Measurements from ENCODE around the gene EFNA4. TPM values are rescaled to one million over a fixed set of nuclear protein-coding genes. Genes with fewer than 3 reads are reported as not detected.

Gene EFNA4
- total RNA-seq, 3 donors from 2014 or later (not counting 1 experiment from before 2014, with no cell fraction given): 4.6 to 6.8 (median 5.5) TPM

DNA sequence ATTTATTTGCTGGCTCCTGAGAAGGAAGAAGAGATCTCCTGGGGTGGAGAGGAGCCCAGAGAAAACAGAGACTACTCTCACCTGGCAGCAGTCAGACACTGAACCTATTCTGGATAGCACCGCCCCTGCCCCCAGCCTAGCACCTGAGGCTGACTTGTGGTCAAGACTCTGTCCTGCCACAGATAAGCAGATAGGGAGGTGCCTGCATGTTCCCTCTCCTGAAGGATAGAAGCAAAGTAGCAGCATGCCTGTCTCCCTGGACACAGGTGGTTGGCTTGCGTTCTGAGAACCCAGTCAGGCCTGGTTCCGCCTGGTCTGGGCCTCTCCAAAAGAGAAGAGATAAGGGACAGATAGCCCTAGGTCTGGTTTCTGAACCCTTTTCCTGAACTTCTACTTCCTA, 13.8 kb downstream of the EFNA4 start:
- Mint-ChIP-seq H3K36me3 (no peaks in the 10 kb centered on the region), H3K4me3 (peak overlapping the region; percentile 29), H3K4me1 (peaks cover 21 to 31% of the 10 kb centered on the region in 2 donors), H3K9me3 (no peaks in the 10 kb centered on the region), H3K27ac (no peak overlapping the region), H3K27me3 (ENCODE audit: low read depth in 2 of 2) (peaks cover 18 to 24% of the 10 kb centered on the region in 2 donors)
- intact Hi-C loops (cut with micrococcal nuclease): no loop called here
- no peaks in the 10 kb centered on the region for H3K36me3 ChIP-seq (ENCODE audit: control insufficient read depth, insufficient read depth, low read length)
- peaks cover 44% of the 10 kb centered on the region for H3K4me1 ChIP-seq (ENCODE audit: control insufficient read depth, insufficient read depth, low read length)
- TF ChIP-seq, protein P1, sequence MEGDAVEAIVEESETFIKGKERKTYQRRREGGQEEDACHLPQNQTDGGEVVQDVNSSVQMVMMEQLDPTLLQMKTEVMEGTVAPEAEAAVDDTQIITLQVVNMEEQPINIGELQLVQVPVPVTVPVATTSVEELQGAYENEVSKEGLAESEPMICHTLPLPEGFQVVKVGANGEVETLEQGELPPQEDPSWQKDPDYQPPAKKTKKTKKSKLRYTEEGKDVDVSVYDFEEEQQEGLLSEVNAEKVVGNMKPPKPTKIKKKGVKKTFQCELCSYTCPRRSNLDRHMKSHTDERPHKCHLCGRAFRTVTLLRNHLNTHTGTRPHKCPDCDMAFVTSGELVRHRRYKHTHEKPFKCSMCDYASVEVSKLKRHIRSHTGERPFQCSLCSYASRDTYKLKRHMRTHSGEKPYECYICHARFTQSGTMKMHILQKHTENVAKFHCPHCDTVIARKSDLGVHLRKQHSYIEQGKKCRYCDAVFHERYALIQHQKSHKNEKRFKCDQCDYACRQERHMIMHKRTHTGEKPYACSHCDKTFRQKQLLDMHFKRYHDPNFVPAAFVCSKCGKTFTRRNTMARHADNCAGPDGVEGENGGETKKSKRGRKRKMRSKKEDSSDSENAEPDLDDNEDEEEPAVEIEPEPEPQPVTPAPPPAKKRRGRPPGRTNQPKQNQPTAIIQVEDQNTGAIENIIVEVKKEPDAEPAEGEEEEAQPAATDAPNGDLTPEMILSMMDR (IDR thresholded peaks at IDR 0.05): no peak
- H3K4me3 ChIP-seq (ENCODE audit: low read length): no peak overlapping the region
- no peak for DNase-seq
- no peak overlapping the region for H3K27ac ChIP-seq (ENCODE audit: low read length)
- no peak for ATAC-seq
- H3K9me3 ChIP-seq (ENCODE audit: control insufficient read depth, insufficient read depth, low read length): no peaks in the 10 kb centered on the region
- WGBS (ENCODE audit: insufficient coverage): 92% methylated on average over 3 of the region's 3 CpGs
- peaks cover 31% of the 10 kb centered on the region for H3K27me3 ChIP-seq (ENCODE audit: control insufficient read depth, insufficient read depth, low read length)

DNA sequence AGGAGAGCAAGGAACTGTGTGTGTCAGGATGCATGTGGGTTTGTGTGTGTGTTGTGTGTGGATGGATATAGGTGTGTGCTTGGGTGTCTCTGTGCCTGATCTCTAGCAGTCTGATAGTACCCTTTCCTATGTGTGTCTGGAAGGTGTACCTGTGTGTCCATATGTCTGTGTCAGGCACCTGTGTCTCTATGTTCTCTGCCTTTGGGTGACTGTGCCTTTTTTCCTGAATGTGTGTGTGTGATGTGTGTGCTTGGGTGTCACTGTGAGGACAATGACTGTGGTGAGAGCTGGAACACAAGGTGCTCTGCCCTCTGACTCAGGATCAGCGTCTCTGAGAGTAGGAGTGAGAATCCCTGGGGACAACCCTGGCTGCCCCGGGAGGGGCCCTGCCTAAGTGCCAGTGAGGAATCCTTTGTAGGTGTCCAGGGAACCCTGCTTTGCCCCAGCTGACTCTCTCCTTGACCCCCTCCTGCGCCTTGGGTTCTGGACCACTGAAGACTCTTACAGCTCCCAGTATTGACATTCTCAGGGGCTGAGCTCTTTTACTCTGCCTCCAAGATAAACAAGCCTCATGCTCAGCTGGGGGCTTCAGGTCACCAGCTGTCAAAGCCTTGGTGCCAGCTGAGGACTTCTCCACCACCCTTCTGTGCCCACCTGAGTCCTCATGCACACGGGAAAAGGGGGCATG, 14.4 kb downstream of the EFNA4 start:
- Mint-ChIP-seq H3K4me3 (peak overlapping the region; percentile 29), H3K27ac (no peak overlapping the region), H3K27me3 (ENCODE audit: low read depth in 2 of 2) (peaks cover 18 to 28% of the 10 kb centered on the region in 2 donors), H3K36me3 (no peaks in the 10 kb centered on the region), H3K9me3 (no peaks in the 10 kb centered on the region), H3K4me1 (peaks cover 22 to 36% of the 10 kb centered on the region in 2 donors)
- no peak overlapping the region for H3K4me3 ChIP-seq (ENCODE audit: low read length)
- H3K9me3 ChIP-seq (ENCODE audit: control insufficient read depth, insufficient read depth, low read length): no peaks in the 10 kb centered on the region
- DNase-seq (no peak), ATAC-seq (no peak)
- H3K27me3 ChIP-seq (ENCODE audit: control insufficient read depth, insufficient read depth, low read length): peaks cover 36% of the 10 kb centered on the region
- no peak overlapping the region for H3K27ac ChIP-seq (ENCODE audit: low read length)
- no peaks in the 10 kb centered on the region for H3K36me3 ChIP-seq (ENCODE audit: control insufficient read depth, insufficient read depth, low read length)
- H3K4me1 ChIP-seq (ENCODE audit: control insufficient read depth, insufficient read depth, low read length): peaks cover 49% of the 10 kb centered on the region
- TF ChIP-seq, protein P1 (IDR thresholded peaks at IDR 0.05): no peak
- intact Hi-C loops (cut with micrococcal nuclease): no loop called here
- WGBS (ENCODE audit: insufficient coverage): 87% methylated on average over 4 of the region's 4 CpGs

DNA sequence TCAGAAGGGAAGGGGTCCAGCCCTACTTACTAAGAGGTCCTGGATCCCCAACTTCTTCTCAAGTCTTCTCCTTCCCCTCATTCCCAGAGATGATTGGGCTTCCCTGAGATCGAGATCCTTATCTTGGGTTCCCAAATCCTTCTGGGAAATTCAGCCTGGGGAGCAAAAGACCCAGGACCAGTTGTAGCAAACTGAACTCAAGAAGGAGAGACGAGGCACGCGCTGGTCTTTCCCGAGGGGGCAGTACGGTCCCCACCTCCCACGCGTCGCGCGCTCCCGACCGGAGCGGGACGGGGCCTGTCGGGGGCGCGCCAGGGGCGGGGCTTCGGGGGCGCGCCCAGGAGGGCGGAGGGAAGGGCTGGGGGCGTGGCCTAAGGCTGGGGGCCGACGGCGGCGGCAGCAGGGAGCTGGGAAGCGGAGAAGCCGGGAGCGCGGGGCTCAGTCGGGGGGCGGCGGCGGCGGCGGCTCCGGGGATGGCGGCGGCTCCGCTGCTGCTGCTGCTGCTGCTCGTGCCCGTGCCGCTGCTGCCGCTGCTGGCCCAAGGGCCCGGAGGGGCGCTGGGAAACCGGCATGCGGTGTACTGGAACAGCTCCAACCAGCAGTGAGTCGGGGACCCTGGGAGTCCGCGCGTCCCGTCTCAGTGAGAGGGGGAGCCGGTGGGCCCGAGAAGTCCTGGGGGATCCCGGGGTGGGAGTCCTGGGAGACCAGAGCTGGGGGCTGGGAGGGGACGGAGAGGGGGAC, 15.1 kb downstream of the EFNA4 start, which contains the start of gene EFNA3:
Gene EFNA3 (plus strand): TSS at position 369 of the 741 bp plus-strand sequence. CDS start 105 bp downstream, at position 474.
- H3K4me1 ChIP-seq (ENCODE audit: control insufficient read depth, insufficient read depth, low read length): peaks cover 50% of the 10 kb centered on the region
- Mint-ChIP-seq H3K9me3 (no peaks in the 10 kb centered on the region), H3K27me3 (ENCODE audit: low read depth in 2 of 2) (peaks cover 19 to 32% of the 10 kb centered on the region in 2 donors), H3K4me1 (peaks cover 22 to 38% of the 10 kb centered on the region in 2 donors), H3K27ac (peak within 1 kb of the TSS; percentile 14 to 71), H3K36me3 (no peaks in the 10 kb centered on the region), H3K4me3 (peak within 1 kb of the TSS; percentile 87)
- H3K9me3 ChIP-seq (ENCODE audit: control insufficient read depth, insufficient read depth, low read length): no peaks in the 10 kb centered on the region
- no peaks in the 10 kb centered on the region for H3K36me3 ChIP-seq (ENCODE audit: control insufficient read depth, insufficient read depth, low read length)
- DNase-seq (peak; percentile 49 to 77), ATAC-seq (peak; percentile 58 to 72 (median 62))
- H3K27ac ChIP-seq (ENCODE audit: low read length): no peak within 1 kb of the TSS
- TF ChIP-seq, protein P1 (IDR thresholded peaks at IDR 0.05): no peak
- peaks cover 44% of the 10 kb centered on the region for H3K27me3 ChIP-seq (ENCODE audit: control insufficient read depth, insufficient read depth, low read length)
- intact Hi-C loops (cut with micrococcal nuclease): no loop called here
- peak within 1 kb of the TSS; percentile 7 for H3K4me3 ChIP-seq (ENCODE audit: low read length)
- 2% methylated on average over 59 of the region's 59 CpGs for WGBS (ENCODE audit: insufficient coverage)

Data from natural killer cell (primary cell).